SK-N-SH (cell line): ENCODE data around the gene HCN4.

Experiments
- EZH2phosphoT487 ChIP-seq: fragments of 200-600 bp; sonication (generic); IDR thresholded peaks from 2 replicates; pipeline ENCODE4 v1.6.1; 2017; ENCODE audit warnings: low read depth, mixed run types, mild to moderate bottlenecking, antibody characterized with exemption, moderate library complexity, borderline replicate concordance
- GATA2 ChIP-seq: sonication (generic); formaldehyde crosslinking; IDR thresholded peaks from 2 replicates; pipeline ENCODE4 v1.5.0; 2020; ENCODE audit warnings: mild to moderate bottlenecking, missing genetic modification reagents
- MXI1 ChIP-seq: IDR thresholded peaks from 2 replicates; pipeline ENCODE4 v1.6.1; 2012; ENCODE audit warnings: mild to moderate bottlenecking, low read depth, low read length, improper control_type of control experiment
- RCOR1 ChIP-seq: fragments of 150-350 bp; IDR thresholded peaks from 2 replicates; pipeline ENCODE4 v1.6.1; 2017; ENCODE audit warnings: antibody characterized with exemption, low read length
- USF2 ChIP-seq: fragments of 150-350 bp; IDR thresholded peaks from 2 replicates; pipeline ENCODE4 v1.6.1; 2017; ENCODE audit warnings: antibody characterized with exemption, low read length, low read depth, borderline replicate concordance
- TF ChIP-seq, protein P1 (sequence below): fragments of 200-600 bp; sonication (generic); IDR thresholded peaks from 2 replicates; pipeline ENCODE4 v1.6.1; 2017; ENCODE audit warnings: antibody characterized with exemption, mild to moderate bottlenecking, moderate library complexity
- TF ChIP-seq, protein P2 (sequence below): IDR thresholded peaks from 2 replicates; pipeline ENCODE4 v1.4.0; 2012; ENCODE audit warnings: low read depth

GRCh38 chr15:73338606-73339374, 30.0 kb downstream of the HCN4 start:
- TF ChIP-seq, protein P1, sequence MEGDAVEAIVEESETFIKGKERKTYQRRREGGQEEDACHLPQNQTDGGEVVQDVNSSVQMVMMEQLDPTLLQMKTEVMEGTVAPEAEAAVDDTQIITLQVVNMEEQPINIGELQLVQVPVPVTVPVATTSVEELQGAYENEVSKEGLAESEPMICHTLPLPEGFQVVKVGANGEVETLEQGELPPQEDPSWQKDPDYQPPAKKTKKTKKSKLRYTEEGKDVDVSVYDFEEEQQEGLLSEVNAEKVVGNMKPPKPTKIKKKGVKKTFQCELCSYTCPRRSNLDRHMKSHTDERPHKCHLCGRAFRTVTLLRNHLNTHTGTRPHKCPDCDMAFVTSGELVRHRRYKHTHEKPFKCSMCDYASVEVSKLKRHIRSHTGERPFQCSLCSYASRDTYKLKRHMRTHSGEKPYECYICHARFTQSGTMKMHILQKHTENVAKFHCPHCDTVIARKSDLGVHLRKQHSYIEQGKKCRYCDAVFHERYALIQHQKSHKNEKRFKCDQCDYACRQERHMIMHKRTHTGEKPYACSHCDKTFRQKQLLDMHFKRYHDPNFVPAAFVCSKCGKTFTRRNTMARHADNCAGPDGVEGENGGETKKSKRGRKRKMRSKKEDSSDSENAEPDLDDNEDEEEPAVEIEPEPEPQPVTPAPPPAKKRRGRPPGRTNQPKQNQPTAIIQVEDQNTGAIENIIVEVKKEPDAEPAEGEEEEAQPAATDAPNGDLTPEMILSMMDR: no peak
- TF ChIP-seq EZH2phosphoT487 (no peak), RCOR1 (no peak), GATA2 (no peak), MXI1 (no peak), USF2 (no peak)
- TF ChIP-seq, protein P2, sequence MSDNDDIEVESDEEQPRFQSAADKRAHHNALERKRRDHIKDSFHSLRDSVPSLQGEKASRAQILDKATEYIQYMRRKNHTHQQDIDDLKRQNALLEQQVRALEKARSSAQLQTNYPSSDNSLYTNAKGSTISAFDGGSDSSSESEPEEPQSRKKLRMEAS: no peak
